ENCODE data around the gene SPSB3.

SPSB3 gene

GRCh38 chr16:1745900-1746692 lies 36.3 kb downstream of the SPSB3 start:
- peak; percentile 40 for ATAC-seq (ENCODE audit: low read depth)
- H3K27me3 ChIP-seq (ENCODE audit: insufficient read depth, poor library complexity, severe bottlenecking) = no peaks in the 10 kb centered on the region
- peak overlapping the region; percentile 80 for H3K27ac ChIP-seq (ENCODE audit: poor library complexity, severe bottlenecking)
- peaks cover 20% of the 10 kb centered on the region for H3K4me1 ChIP-seq (ENCODE audit: insufficient read depth, poor library complexity, severe bottlenecking)
- H3K9me3 ChIP-seq (ENCODE audit: severe bottlenecking) = no peaks in the 10 kb centered on the region
- H3K36me3 ChIP-seq (ENCODE audit: low read depth) = peaks cover 23% of the 10 kb centered on the region
- H3K4me3 ChIP-seq (ENCODE audit: severe bottlenecking) = no peak overlapping the region
- TF ChIP-seq CTCF (IDR thresholded peaks at IDR 0.05; ENCODE audit: poor library complexity, severe bottlenecking) = no peak
- DNase-seq (ENCODE audit: low spot score) = peak; percentile 73

- H3K27ac ChIP-seq (ENCODE audit: poor library complexity, severe bottlenecking) = peak overlapping the region; percentile 80
Measured at GRCh38 chr16:1745181-1745899, 37.0 kb downstream of the SPSB3 start.

GRCh38 chr16:1744338-1744840 lies 38.0 kb downstream of the SPSB3 start:
- no peak for TF ChIP-seq CTCF (IDR thresholded peaks at IDR 0.05; ENCODE audit: poor library complexity, severe bottlenecking)
- Histone ChIP-seq H3K4me3 (ENCODE audit: severe bottlenecking) (no peak overlapping the region), H3K9me3 (ENCODE audit: severe bottlenecking) (no peaks in the 10 kb centered on the region), H3K4me1 (ENCODE audit: insufficient read depth, poor library complexity, severe bottlenecking) (peaks cover 20% of the 10 kb centered on the region), H3K27me3 (ENCODE audit: insufficient read depth, poor library complexity, severe bottlenecking) (no peaks in the 10 kb centered on the region), H3K27ac (ENCODE audit: poor library complexity, severe bottlenecking) (peak overlapping the region; percentile 80), H3K36me3 (ENCODE audit: low read depth) (peaks cover 11% of the 10 kb centered on the region)
- ATAC-seq (ENCODE audit: low read depth) = no peak
- no peak for DNase-seq (ENCODE audit: low spot score)

More at GRCh38 chr16:1745181-1745899, 37.0 kb downstream of the SPSB3 start:
- Histone ChIP-seq H3K4me3 (ENCODE audit: severe bottlenecking) (no peak overlapping the region), H3K9me3 (ENCODE audit: severe bottlenecking) (no peaks in the 10 kb centered on the region), H3K36me3 (ENCODE audit: low read depth) (peaks cover 16% of the 10 kb centered on the region), H3K27me3 (ENCODE audit: insufficient read depth, poor library complexity, severe bottlenecking) (no peaks in the 10 kb centered on the region), H3K4me1 (ENCODE audit: insufficient read depth, poor library complexity, severe bottlenecking) (peaks cover 20% of the 10 kb centered on the region)
- no peak for TF ChIP-seq CTCF (IDR thresholded peaks at IDR 0.05; ENCODE audit: poor library complexity, severe bottlenecking)
- ATAC-seq (ENCODE audit: low read depth) (peak; percentile 50), DNase-seq (ENCODE audit: low spot score) (peak; percentile 84)

- Histone ChIP-seq H3K4me3 (ENCODE audit: severe bottlenecking) (no peak overlapping the region), H3K4me1 (ENCODE audit: insufficient read depth, poor library complexity, severe bottlenecking) (peaks cover 20% of the 10 kb centered on the region), H3K27me3 (ENCODE audit: insufficient read depth, poor library complexity, severe bottlenecking) (no peaks in the 10 kb centered on the region), H3K27ac (ENCODE audit: poor library complexity, severe bottlenecking) (peak overlapping the region; percentile 80), H3K36me3 (ENCODE audit: low read depth) (peaks cover 11% of the 10 kb centered on the region; the same call in 1 of the 2 replicates), H3K9me3 (ENCODE audit: severe bottlenecking) (no peaks in the 10 kb centered on the region)
- TF ChIP-seq CTCF (IDR thresholded peaks at IDR 0.05; ENCODE audit: poor library complexity, severe bottlenecking) = no peak
- ATAC-seq (ENCODE audit: low read depth) (peak; percentile 59), DNase-seq (ENCODE audit: low spot score) (peak; percentile 79)
Measured at GRCh38 chr16:1743376-1744337, 38.7 kb downstream of the SPSB3 start.

All from RWPE2 (cell line).